GM18867 (cell line): ENCODE measurements around the gene OSBPL1A.

Experiments used
- ATAC-seq: cut with Tn5 transposase; IDR thresholded peaks from one replicate; pipeline ENCODE4 v1.9.1; 2021; ENCODE audit warnings: mild to moderate bottlenecking, moderate library complexity; ENCODE audit not compliant: unreplicated experiment

Gene OSBPL1A

GRCh38 chr18:24230766-24231165 lies 166.9 kb downstream of the OSBPL1A start:
- no peak for ATAC-seq

GRCh38 chr18:24228667-24229041 lies 169.0 kb downstream of the OSBPL1A start:
- no peak for ATAC-seq

DNA sequence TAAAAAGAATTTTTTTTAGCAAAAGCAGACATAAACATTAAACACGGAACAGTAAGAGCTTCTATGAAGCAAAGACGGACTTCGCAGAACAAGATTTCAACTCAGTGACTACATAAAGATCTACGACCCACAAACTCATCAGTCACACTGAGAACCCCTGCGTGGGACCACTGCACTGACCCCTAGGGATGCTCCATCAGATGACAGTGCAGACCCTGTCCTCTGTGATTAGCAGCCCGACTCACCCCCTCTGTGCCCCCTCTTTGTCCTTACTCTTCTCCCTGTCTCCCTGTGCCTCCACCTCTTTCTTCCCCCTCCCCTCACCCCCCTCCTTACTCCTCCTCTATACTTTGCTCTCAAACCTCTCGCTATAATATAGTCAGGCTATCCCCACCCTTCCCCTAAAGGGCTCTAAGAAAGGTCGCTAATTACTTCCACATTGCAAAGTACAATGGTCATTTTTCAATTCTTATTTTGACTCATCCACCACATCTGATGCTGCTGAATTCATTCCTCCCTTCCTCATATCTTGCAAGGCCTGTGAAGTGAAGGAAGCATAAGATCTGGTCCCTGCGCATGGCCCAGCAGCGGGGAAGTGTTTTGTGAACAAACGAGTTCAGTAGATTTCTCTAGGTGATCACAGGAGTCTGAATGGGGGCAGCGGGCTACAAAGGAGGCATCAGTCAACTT lies 169.5 kb downstream of the OSBPL1A start:
- ATAC-seq = no peak

DNA sequence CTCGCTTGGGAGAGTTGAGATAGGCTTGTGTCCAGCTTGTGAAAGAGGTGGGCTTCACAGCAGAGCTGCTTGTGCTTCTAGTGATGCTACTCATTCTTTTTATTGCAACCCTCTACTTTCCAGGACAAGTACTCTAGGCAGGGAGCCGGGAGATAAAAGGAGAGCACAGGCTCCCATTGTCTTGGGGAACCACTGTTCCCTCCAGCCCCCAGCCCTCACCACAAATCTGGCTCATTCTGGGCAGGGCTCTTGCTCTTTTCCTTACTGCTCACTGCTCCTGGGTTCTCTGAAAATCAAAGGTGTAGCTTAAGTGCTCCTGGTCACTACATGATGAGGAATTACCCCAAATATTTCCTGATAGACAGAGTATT lies 177.3 kb downstream of the OSBPL1A start:
- ATAC-seq = no peak

GRCh38 chr18:24219561-24220317 lies 177.9 kb downstream of the OSBPL1A start:
- no peak for ATAC-seq

GRCh38 chr18:24214913-24215312 lies 182.7 kb downstream of the OSBPL1A start:
- no peak for ATAC-seq

- no peak for ATAC-seq
Measured at GRCh38 chr18:24214144-24214543, 183.5 kb downstream of the OSBPL1A start.

DNA sequence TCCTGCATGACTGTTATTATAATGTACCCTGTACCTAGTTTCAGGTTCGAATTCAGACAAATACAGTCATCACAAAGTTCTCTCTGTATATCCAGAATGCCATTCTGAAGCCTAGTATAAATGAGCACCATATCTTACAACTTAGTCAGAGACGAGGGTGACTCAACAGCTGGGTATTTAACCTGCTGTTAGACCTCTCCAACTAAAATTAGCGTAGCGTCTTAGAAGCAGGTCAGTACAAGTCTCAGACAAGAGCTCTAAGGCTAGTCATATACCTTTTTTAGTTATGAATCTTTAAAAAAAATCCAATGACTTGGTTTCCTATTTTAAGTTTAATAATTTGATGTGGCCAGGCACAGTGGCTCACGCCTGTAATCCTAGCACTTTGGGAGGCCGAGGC lies 184.7 kb downstream of the OSBPL1A start:
- no peak for ATAC-seq

- ATAC-seq = no peak
Measured at GRCh38 chr18:24209558-24209957, 188.1 kb downstream of the OSBPL1A start.

- ATAC-seq = no peak
Measured at GRCh38 chr18:24208270-24209035, 189.2 kb downstream of the OSBPL1A start.

- no peak for ATAC-seq
Measured at GRCh38 chr18:24204904-24205303, 192.7 kb downstream of the OSBPL1A start.

GRCh38 chr18:24201699-24202687 lies 195.6 kb downstream of the OSBPL1A start:
- ATAC-seq = no peak

DNA sequence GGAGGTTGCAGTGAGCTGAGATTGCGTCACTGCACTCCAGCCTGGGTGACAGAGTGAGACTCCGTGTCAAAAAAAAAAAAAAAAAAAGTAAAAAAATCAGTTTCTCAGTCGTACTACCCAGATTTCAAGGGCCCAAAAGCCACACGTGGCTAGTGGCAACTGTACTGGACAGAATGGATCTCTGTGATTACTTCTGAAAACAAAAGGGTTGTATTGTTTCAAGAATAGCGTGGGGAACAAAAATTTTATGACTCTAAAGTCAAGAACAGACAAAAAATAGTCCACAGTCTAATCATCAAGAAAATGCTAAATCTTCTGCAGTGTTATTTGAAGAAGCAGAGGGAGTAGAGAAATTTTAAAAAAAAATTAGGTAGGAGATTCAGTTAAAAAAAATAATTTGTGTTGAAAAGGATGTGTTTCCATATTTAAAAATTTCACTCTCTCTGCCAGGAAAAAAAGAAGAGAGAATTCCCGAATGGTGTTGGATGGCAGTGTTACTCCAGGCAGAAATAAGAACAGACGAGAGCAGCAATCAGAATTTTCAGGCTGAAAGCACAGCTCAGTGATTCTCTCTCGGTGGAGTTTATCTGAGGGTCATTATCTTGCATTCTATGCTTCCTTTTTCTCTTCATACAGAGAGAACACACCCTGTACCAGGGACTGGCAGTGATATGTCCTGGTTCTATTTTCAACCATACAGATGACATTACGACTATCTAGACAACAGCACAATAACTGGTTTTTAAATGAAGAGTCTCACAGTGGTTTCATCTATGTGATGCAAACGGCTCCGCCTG lies 196.9 kb downstream of the OSBPL1A start:
- no peak for ATAC-seq

DNA sequence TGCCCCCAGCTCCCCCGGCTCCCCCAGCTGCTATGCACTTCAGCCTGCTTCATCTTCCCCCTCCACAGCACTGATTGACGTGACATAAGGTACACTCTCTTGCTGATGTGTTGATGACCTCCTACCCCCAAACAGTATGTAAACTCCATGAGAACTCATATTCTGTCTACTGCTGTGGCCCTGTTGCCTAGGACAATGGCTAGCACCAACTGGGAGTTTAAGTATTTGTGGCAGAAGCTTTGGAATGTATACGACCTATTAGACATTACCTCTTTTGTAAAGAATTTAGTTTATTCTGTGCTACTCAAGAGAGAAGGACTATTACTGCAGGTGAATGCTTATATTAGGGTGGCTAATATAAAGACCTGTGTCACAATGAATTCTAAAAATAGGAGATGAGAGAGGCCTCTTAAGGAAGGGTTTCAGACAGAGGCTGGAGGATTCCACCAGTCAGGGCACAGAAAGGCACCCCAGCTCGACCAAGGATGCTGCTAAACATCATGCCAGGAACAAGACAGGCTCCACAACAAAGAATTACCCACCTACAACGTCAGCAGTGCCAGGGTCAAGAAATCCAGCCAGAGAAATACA lies 198.2 kb downstream of the OSBPL1A start:
- no peak for ATAC-seq

DNA sequence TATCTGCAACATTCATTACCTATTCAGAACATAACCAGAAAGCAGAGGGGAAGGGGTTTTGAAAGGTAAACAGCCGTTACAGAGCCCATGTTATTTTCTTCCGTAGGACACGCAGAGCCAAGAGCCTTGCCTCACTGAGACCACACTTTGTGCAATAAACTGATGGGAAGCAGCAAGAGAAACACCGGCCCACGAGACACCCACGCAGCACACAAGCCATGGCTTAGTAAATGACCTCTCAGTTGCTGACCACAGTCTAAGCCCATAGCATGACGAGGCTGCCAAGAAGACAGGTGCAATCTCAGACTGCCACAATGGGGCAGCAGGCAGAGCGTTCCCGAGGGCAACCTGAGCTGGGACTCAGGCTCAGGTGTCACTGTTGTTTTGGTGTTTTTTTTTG lies 199.2 kb downstream of the OSBPL1A start:
- no peak for ATAC-seq

DNA sequence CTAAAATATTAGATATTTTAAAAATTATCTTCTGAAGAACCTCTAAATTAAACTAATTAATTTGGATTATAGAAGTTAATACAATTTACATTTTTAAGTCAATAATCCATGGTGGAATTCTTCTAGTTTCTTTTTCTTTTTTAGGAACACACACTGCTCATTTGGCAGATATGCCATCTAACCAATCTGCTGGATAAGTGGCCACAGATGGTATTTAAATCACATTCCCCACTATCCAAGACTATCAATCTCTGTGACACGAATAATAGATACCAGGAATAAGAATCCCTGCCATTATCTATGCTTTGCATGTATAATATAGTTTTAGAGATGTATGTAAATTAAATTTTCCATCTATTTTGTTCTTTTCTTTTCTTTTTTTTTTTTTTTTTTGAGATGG lies 200.2 kb downstream of the OSBPL1A start:
- no peak for ATAC-seq

GRCh38 chr18:24196764-24197163 lies 200.9 kb downstream of the OSBPL1A start:
- ATAC-seq = no peak

DNA sequence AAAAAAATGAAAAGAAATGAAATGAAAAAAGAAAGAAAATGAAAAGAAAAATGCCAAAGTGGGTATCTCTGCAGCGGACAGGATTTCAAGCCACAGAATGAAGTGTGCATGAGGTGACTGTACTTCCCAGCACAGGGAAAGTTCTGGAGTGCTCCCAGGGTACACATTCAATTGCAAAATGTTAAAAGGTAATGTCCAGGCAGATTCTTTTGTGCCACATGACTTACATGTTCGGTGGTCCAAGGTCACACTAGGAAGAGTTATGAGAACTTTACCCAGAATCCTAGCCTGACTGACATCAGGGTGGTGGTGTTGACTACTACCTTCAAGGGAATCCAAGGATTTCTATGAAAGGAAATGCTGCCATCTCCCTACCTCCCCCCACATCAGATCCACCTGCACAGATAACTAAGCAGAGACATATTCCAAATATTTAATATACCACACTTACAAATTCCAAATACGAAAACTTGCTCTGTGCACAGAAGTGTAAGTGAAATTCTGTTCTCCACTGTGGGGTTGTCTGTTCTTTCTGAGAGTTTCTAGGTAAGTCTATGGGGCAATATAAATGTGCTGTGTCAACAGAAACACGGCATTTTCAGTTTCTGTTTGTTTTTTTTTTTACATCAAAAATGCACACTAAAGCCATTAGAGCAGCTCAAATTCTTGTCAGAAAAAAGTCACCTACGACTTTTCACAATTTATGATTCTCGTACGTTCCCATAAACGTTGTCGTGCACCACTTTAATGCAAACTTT lies 202.1 kb downstream of the OSBPL1A start:
- ATAC-seq = no peak

DNA sequence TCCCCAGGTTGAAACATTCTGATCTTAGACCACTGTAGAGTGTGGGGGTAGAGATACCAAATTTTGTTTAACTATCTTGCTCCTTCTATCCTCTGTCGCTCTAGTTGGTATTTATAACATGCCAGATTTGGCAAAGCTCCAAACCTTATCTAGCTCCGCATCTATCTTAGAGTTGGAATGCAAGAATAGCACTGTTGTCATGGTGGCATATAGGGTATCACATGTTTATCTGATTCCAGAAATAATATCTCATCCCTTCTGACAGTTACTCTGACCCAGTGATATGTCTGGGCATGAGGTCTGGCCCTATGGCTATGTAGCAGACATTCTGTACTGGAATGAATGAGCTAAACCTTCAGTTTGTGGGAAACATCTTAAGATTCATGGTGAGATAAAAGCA lies 207.0 kb downstream of the OSBPL1A start:
- ATAC-seq = no peak
